ENCODE results near the gene NCAN. TPM values are rescaled to one million over a fixed set of nuclear protein-coding genes. Genes with fewer than 3 reads are reported as not detected.

NCAN gene
- total and polyA plus RNA-seq, 2 experiments from 2014 or later: 0.03 TPM; not detected in 1

- Histone ChIP-seq H3K9me3 (ENCODE audit: low read depth) (no peaks in the 10 kb centered on the region), H3K79me2 (no peaks in the 10 kb centered on the region), H3K4me2 (no peak overlapping the region), H3K27me3 (peaks cover 24% of the 10 kb centered on the region), H3K4me1 (ENCODE audit: insufficient read depth) (no peaks in the 10 kb centered on the region), H3K4me3 (no peak overlapping the region), H3K27ac (no peak overlapping the region), H2AFZ (no peak overlapping the region), H4K20me1 (ENCODE audit: insufficient read depth, poor library complexity, severe bottlenecking) (no peaks in the 10 kb centered on the region), H3K36me3 (replicated peaks; ENCODE audit: insufficient read depth, low read depth) (no peaks in the 10 kb centered on the region), H3K9me2 (replicated peaks; ENCODE audit: insufficient read depth) (no peaks in the 10 kb centered on the region)
- WGBS (ENCODE audit: low lambda C conversion rate, missing lambda C conversion rate): 89% methylated on average over 4 of the region's 4 CpGs
- no peak for TF ChIP-seq EZH2phosphoT487 (IDR thresholded peaks at IDR 0.05; ENCODE audit: low read depth, severe bottlenecking, unreplicated experiment)
- no peak for TF ChIP-seq CTCF (IDR thresholded peaks at IDR 0.05; ENCODE audit: poor library complexity)
- TF ChIP-seq EZH2 (IDR thresholded peaks at IDR 0.05; ENCODE audit: borderline replicate concordance): no peak
- no peak for DNase-seq (ENCODE audit: low spot score)
These were observed 15.5 kb downstream of the NCAN start for GRCh38 chr19:19227217-19227616.

GRCh38 chr19:19229701-19230100 is 17.9 kb downstream of the NCAN start:
- Histone ChIP-seq H3K27me3 (peaks cover 12% of the 10 kb centered on the region), H3K4me1 (ENCODE audit: insufficient read depth) (no peaks in the 10 kb centered on the region), H2AFZ (no peak overlapping the region), H3K9me2 (replicated peaks; ENCODE audit: insufficient read depth) (no peaks in the 10 kb centered on the region), H4K20me1 (ENCODE audit: insufficient read depth, poor library complexity, severe bottlenecking) (no peaks in the 10 kb centered on the region), H3K79me2 (no peaks in the 10 kb centered on the region), H3K4me2 (no peak overlapping the region), H3K4me3 (no peak overlapping the region), H3K36me3 (replicated peaks; ENCODE audit: insufficient read depth, low read depth) (no peaks in the 10 kb centered on the region), H3K27ac (no peak overlapping the region), H3K9me3 (ENCODE audit: low read depth) (no peaks in the 10 kb centered on the region)
- 82% methylated on average over 3 of the region's 3 CpGs for WGBS (ENCODE audit: low lambda C conversion rate, missing lambda C conversion rate)
- no peak for DNase-seq (ENCODE audit: low spot score)
- no peak for TF ChIP-seq EZH2phosphoT487 (IDR thresholded peaks at IDR 0.05; ENCODE audit: low read depth, severe bottlenecking, unreplicated experiment)
- TF ChIP-seq EZH2 (IDR thresholded peaks at IDR 0.05; ENCODE audit: borderline replicate concordance): no peak
- TF ChIP-seq CTCF (IDR thresholded peaks at IDR 0.05; ENCODE audit: poor library complexity): no peak

- no peak for DNase-seq (ENCODE audit: low spot score)
- 53% methylated on average over 9 of the region's 9 CpGs for WGBS (ENCODE audit: low lambda C conversion rate, missing lambda C conversion rate)
- H2AFZ ChIP-seq: no peak overlapping the region
- H3K27me3 ChIP-seq: peaks cover 3% of the 10 kb centered on the region
- H3K36me3 ChIP-seq (replicated peaks; ENCODE audit: insufficient read depth, low read depth): no peaks in the 10 kb centered on the region
- no peaks in the 10 kb centered on the region for H3K79me2 ChIP-seq
- TF ChIP-seq EZH2phosphoT487 (IDR thresholded peaks at IDR 0.05; ENCODE audit: low read depth, severe bottlenecking, unreplicated experiment): no peak
- TF ChIP-seq EZH2 (IDR thresholded peaks at IDR 0.05; ENCODE audit: borderline replicate concordance): no peak
- TF ChIP-seq CTCF (IDR thresholded peaks at IDR 0.05; ENCODE audit: poor library complexity): no peak
- no peaks in the 10 kb centered on the region for H3K9me2 ChIP-seq (replicated peaks; ENCODE audit: insufficient read depth)
- H3K4me2 ChIP-seq: no peak overlapping the region
- H4K20me1 ChIP-seq (ENCODE audit: insufficient read depth, poor library complexity, severe bottlenecking): no peaks in the 10 kb centered on the region
- H3K27ac ChIP-seq: no peak overlapping the region
- no peaks in the 10 kb centered on the region for H3K4me1 ChIP-seq (ENCODE audit: insufficient read depth)
- H3K4me3 ChIP-seq: no peak overlapping the region
- no peaks in the 10 kb centered on the region for H3K9me3 ChIP-seq (ENCODE audit: low read depth)
These were observed 19.2 kb downstream of the NCAN start for GRCh38 chr19:19230999-19231398.

- peaks cover 3% of the 10 kb centered on the region for H3K27me3 ChIP-seq
- TF ChIP-seq EZH2 (IDR thresholded peaks at IDR 0.05; ENCODE audit: borderline replicate concordance) (no peak), EZH2phosphoT487 (IDR thresholded peaks at IDR 0.05; ENCODE audit: low read depth, severe bottlenecking, unreplicated experiment) (no peak), CTCF (IDR thresholded peaks at IDR 0.05; ENCODE audit: poor library complexity) (no peak)
- no peaks in the 10 kb centered on the region for H4K20me1 ChIP-seq (ENCODE audit: insufficient read depth, poor library complexity, severe bottlenecking)
- H3K36me3 ChIP-seq (replicated peaks; ENCODE audit: insufficient read depth, low read depth): no peaks in the 10 kb centered on the region
- H3K9me3 ChIP-seq (ENCODE audit: low read depth): no peaks in the 10 kb centered on the region
- no peak overlapping the region for H3K4me3 ChIP-seq
- H3K4me1 ChIP-seq (ENCODE audit: insufficient read depth): no peaks in the 10 kb centered on the region
- no peak overlapping the region for H3K27ac ChIP-seq
- 80% methylated on average over 19 of the region's 19 CpGs for WGBS (ENCODE audit: low lambda C conversion rate, missing lambda C conversion rate)
- no peak overlapping the region for H3K4me2 ChIP-seq
- no peaks in the 10 kb centered on the region for H3K79me2 ChIP-seq
- H2AFZ ChIP-seq: no peak overlapping the region
- H3K9me2 ChIP-seq (replicated peaks; ENCODE audit: insufficient read depth): no peaks in the 10 kb centered on the region
- DNase-seq (ENCODE audit: low spot score): no peak
These were observed 20.5 kb downstream of the NCAN start for GRCh38 chr19:19232261-19232721.
